Measurements from ENCODE around the gene AASDHPPT.
A peak's percentile ranks its signal among the peaks of the same experiment; 100 is the strongest.

Gene AASDHPPT

GRCh38 chr11:106086850-106087249 lies 9.4 kb downstream of the AASDHPPT start:
- no peak for DNase-seq (ENCODE audit: low read depth)

GRCh38 chr11:106087815-106088435 lies 10.5 kb downstream of the AASDHPPT start:
- peak; percentile 56 for DNase-seq (ENCODE audit: low read depth)

GRCh38 chr11:106088896-106089295 lies 11.4 kb downstream of the AASDHPPT start:
- peak; percentile 56 for DNase-seq (ENCODE audit: low read depth)

GRCh38 chr11:106091480-106092123 lies 14.1 kb downstream of the AASDHPPT start:
- DNase-seq (ENCODE audit: low read depth): peak; percentile 53

GRCh38 chr11:106092446-106092845 lies 15.0 kb downstream of the AASDHPPT start:
- DNase-seq (ENCODE audit: low read depth): no peak

GRCh38 chr11:106098893-106099553 lies 21.6 kb downstream of the AASDHPPT start:
- no peak for DNase-seq (ENCODE audit: low read depth)

GRCh38 chr11:106101370-106101769 lies 23.9 kb downstream of the AASDHPPT start:
- DNase-seq (ENCODE audit: low read depth): no peak

- peak; percentile 69 for DNase-seq (ENCODE audit: low read depth)
Observed at GRCh38 chr11:106101819-106102218, 24.4 kb downstream of the AASDHPPT start.

- DNase-seq (ENCODE audit: low read depth): no peak
Observed at GRCh38 chr11:106105986-106106385, 28.5 kb downstream of the AASDHPPT start.

GRCh38 chr11:106121570-106122320 lies 44.3 kb downstream of the AASDHPPT start:
- DNase-seq (ENCODE audit: low read depth): no peak

- no peak for DNase-seq (ENCODE audit: low read depth)
Observed at GRCh38 chr11:106127604-106128003, 50.1 kb downstream of the AASDHPPT start.

- no peak for DNase-seq (ENCODE audit: low read depth)
Observed at GRCh38 chr11:106128740-106129139, 51.3 kb downstream of the AASDHPPT start.

- DNase-seq (ENCODE audit: low read depth): no peak
Observed at GRCh38 chr11:106131998-106132397, 54.5 kb downstream of the AASDHPPT start.

GRCh38 chr11:106132582-106133354 lies 55.3 kb downstream of the AASDHPPT start:
- no peak for DNase-seq (ENCODE audit: low read depth)

- peak; percentile 1 for DNase-seq (ENCODE audit: low read depth)
Observed at GRCh38 chr11:106133529-106133928, 56.1 kb downstream of the AASDHPPT start.

- no peak for DNase-seq (ENCODE audit: low read depth)
Observed at GRCh38 chr11:106137061-106137460, 59.6 kb downstream of the AASDHPPT start.

GRCh38 chr11:106137758-106138157 lies 60.3 kb downstream of the AASDHPPT start:
- DNase-seq (ENCODE audit: low read depth): no peak

Data from EH (cell line).